ENCODE results near the gene TLK2.
"Not testable (repeated sequence)": the region's sequence is repeated elsewhere in the genome, so short reads cannot be mapped to it uniquely, and the experiment has no call there.

Gene TLK2

DNA sequence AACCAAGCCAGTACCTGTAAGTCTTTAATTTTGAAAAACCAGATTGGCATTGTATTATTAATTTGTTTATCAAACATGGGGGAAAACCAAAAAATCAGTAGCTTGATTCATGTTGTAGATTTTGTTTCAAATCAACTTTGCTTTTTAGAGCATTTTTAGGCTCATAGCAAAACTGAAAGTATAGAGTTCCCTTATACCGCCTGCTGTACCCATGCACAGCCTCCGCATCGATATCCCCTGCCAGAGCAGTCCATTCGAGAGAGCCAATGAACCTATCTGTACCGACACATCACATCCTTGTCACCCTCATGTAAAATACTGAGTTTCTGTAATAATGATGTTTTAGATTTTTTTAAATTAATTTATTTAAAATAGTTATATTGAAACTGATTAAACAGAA, 132.7 kb downstream of the TLK2 start:
- no peak overlapping the region for H3K9ac ChIP-seq (ENCODE audit: low read depth, low read length)
- H3K27ac ChIP-seq (ENCODE audit: low read length): no peak overlapping the region
- no peaks in the 10 kb centered on the region for H3K4me1 ChIP-seq (ENCODE audit: insufficient read depth, low read length)
- no peak for TF ChIP-seq EZH2 (IDR thresholded peaks at IDR 0.05; ENCODE audit: borderline replicate concordance, low read depth, low read length, severe bottlenecking)
- TF ChIP-seq, protein P1, sequence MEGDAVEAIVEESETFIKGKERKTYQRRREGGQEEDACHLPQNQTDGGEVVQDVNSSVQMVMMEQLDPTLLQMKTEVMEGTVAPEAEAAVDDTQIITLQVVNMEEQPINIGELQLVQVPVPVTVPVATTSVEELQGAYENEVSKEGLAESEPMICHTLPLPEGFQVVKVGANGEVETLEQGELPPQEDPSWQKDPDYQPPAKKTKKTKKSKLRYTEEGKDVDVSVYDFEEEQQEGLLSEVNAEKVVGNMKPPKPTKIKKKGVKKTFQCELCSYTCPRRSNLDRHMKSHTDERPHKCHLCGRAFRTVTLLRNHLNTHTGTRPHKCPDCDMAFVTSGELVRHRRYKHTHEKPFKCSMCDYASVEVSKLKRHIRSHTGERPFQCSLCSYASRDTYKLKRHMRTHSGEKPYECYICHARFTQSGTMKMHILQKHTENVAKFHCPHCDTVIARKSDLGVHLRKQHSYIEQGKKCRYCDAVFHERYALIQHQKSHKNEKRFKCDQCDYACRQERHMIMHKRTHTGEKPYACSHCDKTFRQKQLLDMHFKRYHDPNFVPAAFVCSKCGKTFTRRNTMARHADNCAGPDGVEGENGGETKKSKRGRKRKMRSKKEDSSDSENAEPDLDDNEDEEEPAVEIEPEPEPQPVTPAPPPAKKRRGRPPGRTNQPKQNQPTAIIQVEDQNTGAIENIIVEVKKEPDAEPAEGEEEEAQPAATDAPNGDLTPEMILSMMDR (IDR thresholded peaks at IDR 0.05; ENCODE audit: borderline replicate concordance, extremely low read depth, low read length, poor library complexity, severe bottlenecking): no peak
- H3K4me2 ChIP-seq (ENCODE audit: insufficient read depth, low read length): no peak overlapping the region
- H3K36me3 ChIP-seq (ENCODE audit: insufficient read depth, low read length): peaks cover 87% of the 10 kb centered on the region
- ATAC-seq (ENCODE audit: insufficient read depth, low read depth) (no peak), DNase-seq (no peak)
- no peaks in the 10 kb centered on the region for H3K9me3 ChIP-seq (ENCODE audit: insufficient read depth, low read length, severe bottlenecking)
- H2AFZ ChIP-seq (ENCODE audit: low read depth, low read length): no peak overlapping the region
- no peaks in the 10 kb centered on the region for H3K27me3 ChIP-seq (ENCODE audit: insufficient read depth, low read length, poor library complexity)
- H3K4me3 ChIP-seq (ENCODE audit: low read depth in 1 of 2, low read length in 2 of 2): no peak overlapping the region
- no peaks in the 10 kb centered on the region for H3K79me2 ChIP-seq (ENCODE audit: insufficient read depth, low read length)
- H4K20me1 ChIP-seq (ENCODE audit: insufficient read depth, low read length): no peaks in the 10 kb centered on the region

DNA sequence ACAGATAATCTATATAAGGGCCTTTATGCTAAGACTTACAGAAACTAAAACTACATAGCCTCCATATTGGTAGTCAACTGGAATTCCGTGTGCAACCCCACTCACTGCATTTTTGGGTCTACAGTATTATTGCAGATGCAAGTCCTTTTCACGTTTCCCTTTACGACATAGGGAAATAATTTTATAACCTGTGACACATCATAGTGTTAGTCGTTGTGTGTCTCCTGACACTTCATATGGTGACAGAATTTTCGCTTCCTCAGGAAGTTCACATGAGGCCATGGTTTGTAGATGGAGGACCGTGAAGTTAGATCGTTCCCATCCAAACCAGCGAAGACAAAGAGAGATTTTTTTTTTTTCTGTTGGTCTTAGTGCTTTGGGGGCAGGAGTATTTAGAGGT, 133.1 kb downstream of the TLK2 start:
- H3K27me3 ChIP-seq (ENCODE audit: insufficient read depth, low read length, poor library complexity): no peaks in the 10 kb centered on the region
- H3K79me2 ChIP-seq (ENCODE audit: insufficient read depth, low read length): no peaks in the 10 kb centered on the region
- no peaks in the 10 kb centered on the region for H3K9me3 ChIP-seq (ENCODE audit: insufficient read depth, low read length, severe bottlenecking)
- no peak overlapping the region for H2AFZ ChIP-seq (ENCODE audit: low read depth, low read length)
- no peaks in the 10 kb centered on the region for H3K4me1 ChIP-seq (ENCODE audit: insufficient read depth, low read length)
- H3K27ac ChIP-seq (ENCODE audit: low read length): no peak overlapping the region
- no peak for ATAC-seq (ENCODE audit: insufficient read depth, low read depth)
- no peaks in the 10 kb centered on the region for H4K20me1 ChIP-seq (ENCODE audit: insufficient read depth, low read length)
- no peak for DNase-seq
- H3K4me2 ChIP-seq (ENCODE audit: insufficient read depth, low read length): no peak overlapping the region
- TF ChIP-seq EZH2 (IDR thresholded peaks at IDR 0.05; ENCODE audit: borderline replicate concordance, low read depth, low read length, severe bottlenecking): no peak
- TF ChIP-seq, protein P1 (IDR thresholded peaks at IDR 0.05; ENCODE audit: borderline replicate concordance, extremely low read depth, low read length, poor library complexity, severe bottlenecking): no peak
- no peak overlapping the region for H3K4me3 ChIP-seq (ENCODE audit: low read depth in 1 of 2, low read length in 2 of 2)
- H3K36me3 ChIP-seq (ENCODE audit: insufficient read depth, low read length): peaks cover 84% of the 10 kb centered on the region
- no peak overlapping the region for H3K9ac ChIP-seq (ENCODE audit: low read depth, low read length)

DNA sequence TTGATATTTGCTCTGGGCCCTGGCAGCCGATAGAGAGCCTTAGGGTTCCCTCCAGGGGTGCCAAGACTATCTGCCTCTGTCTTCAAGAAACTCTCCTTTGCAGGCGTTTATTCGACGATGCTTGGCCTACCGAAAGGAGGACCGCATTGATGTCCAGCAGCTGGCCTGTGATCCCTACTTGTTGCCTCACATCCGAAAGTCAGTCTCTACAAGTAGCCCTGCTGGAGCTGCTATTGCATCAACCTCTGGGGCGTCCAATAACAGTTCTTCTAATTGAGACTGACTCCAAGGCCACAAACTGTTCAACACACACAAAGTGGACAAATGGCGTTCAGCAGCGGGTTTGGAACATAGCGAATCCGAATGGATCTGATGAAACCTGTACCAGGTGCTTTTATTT, 133.7 kb downstream of the TLK2 start:
- H3K9ac ChIP-seq (ENCODE audit: low read depth, low read length); H3K79me2 ChIP-seq (ENCODE audit: insufficient read depth, low read length): not testable (repeated sequence)

DNA sequence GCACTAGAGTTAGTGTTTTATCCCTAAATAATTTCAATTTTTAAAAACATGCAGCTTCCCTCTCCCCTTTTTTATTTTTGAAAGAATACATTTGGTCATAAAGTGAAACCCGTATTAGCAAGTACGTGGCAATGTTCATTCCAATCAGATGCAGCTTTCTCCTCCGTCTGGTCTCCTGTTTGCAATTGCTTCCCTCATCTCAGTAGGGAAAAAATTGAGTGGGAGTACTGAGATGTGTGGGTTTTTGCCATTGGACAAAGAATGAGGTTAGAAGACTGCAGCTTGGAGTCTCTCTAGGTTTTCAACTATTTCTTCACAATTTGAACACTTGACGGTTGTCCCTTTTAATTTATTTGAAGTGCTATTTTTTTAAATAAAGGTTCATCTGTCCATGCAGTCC, 134.5 kb downstream of the TLK2 start:
- H3K9me3 ChIP-seq (ENCODE audit: insufficient read depth, low read length, severe bottlenecking); H4K20me1 ChIP-seq (ENCODE audit: insufficient read depth, low read length); ATAC-seq (ENCODE audit: insufficient read depth, low read depth); H2AFZ ChIP-seq (ENCODE audit: low read depth, low read length); H3K4me2 ChIP-seq (ENCODE audit: insufficient read depth, low read length); H3K27me3 ChIP-seq (ENCODE audit: insufficient read depth, low read length, poor library complexity); H3K79me2 ChIP-seq (ENCODE audit: insufficient read depth, low read length); H3K9ac ChIP-seq (ENCODE audit: low read depth, low read length); DNase-seq; H3K4me3 ChIP-seq (ENCODE audit: low read depth in 1 of 2, low read length in 2 of 2); H3K27ac ChIP-seq (ENCODE audit: low read length); H3K4me1 ChIP-seq (ENCODE audit: insufficient read depth, low read length): not testable (repeated sequence)
- peaks cover 70% of the 10 kb centered on the region for H3K36me3 ChIP-seq (ENCODE audit: insufficient read depth, low read length)

More for the DNA sequence above, 133.7 kb downstream of the TLK2 start:
- not testable (repeated sequence) for H2AFZ ChIP-seq (ENCODE audit: low read depth, low read length); H3K4me1 ChIP-seq (ENCODE audit: insufficient read depth, low read length); H3K4me2 ChIP-seq (ENCODE audit: insufficient read depth, low read length); H3K9me3 ChIP-seq (ENCODE audit: insufficient read depth, low read length, severe bottlenecking); H4K20me1 ChIP-seq (ENCODE audit: insufficient read depth, low read length); ATAC-seq (ENCODE audit: insufficient read depth, low read depth); H3K27me3 ChIP-seq (ENCODE audit: insufficient read depth, low read length, poor library complexity); H3K27ac ChIP-seq (ENCODE audit: low read length); H3K4me3 ChIP-seq (ENCODE audit: low read depth in 1 of 2, low read length in 2 of 2); DNase-seq
- H3K36me3 ChIP-seq (ENCODE audit: insufficient read depth, low read length): peaks cover 79% of the 10 kb centered on the region
